ENCODE data around the gene EMILIN1.

GRCh38 chr2:27082773-27083409 lies 4.5 kb downstream of the EMILIN1 start:
- TF ChIP-seq CTCF (conservative IDR thresholded peaks at IDR 0.05 in 1 of 2, IDR thresholded peaks at IDR 0.05 in 1 of 2; ENCODE audit: extremely low read depth in 1 of 2, insufficient read depth in 1 of 2, low read depth in 1 of 2, low read length in 2 of 2) (no peak), EZH2 (IDR thresholded peaks at IDR 0.05; ENCODE audit: borderline replicate concordance, low read length) (no peak)

All from mammary epithelial cell (primary cell).